ENCODE results near the gene AQP1. TPM values are rescaled to one million over a fixed set of nuclear protein-coding genes. Genes with fewer than 3 reads are reported as not detected.

The AQP1 gene
- total and polyA plus RNA-seq, 2 of the 8 experiments (the other 6 are each of a cell fraction or from before 2014, with no cell fraction given): 0.18 to 0.19 TPM

GRCh38 chr7:30965372-30965771 lies 53.7 kb downstream of the AQP1 start (continued):
- TF ChIP-seq, protein P1, sequence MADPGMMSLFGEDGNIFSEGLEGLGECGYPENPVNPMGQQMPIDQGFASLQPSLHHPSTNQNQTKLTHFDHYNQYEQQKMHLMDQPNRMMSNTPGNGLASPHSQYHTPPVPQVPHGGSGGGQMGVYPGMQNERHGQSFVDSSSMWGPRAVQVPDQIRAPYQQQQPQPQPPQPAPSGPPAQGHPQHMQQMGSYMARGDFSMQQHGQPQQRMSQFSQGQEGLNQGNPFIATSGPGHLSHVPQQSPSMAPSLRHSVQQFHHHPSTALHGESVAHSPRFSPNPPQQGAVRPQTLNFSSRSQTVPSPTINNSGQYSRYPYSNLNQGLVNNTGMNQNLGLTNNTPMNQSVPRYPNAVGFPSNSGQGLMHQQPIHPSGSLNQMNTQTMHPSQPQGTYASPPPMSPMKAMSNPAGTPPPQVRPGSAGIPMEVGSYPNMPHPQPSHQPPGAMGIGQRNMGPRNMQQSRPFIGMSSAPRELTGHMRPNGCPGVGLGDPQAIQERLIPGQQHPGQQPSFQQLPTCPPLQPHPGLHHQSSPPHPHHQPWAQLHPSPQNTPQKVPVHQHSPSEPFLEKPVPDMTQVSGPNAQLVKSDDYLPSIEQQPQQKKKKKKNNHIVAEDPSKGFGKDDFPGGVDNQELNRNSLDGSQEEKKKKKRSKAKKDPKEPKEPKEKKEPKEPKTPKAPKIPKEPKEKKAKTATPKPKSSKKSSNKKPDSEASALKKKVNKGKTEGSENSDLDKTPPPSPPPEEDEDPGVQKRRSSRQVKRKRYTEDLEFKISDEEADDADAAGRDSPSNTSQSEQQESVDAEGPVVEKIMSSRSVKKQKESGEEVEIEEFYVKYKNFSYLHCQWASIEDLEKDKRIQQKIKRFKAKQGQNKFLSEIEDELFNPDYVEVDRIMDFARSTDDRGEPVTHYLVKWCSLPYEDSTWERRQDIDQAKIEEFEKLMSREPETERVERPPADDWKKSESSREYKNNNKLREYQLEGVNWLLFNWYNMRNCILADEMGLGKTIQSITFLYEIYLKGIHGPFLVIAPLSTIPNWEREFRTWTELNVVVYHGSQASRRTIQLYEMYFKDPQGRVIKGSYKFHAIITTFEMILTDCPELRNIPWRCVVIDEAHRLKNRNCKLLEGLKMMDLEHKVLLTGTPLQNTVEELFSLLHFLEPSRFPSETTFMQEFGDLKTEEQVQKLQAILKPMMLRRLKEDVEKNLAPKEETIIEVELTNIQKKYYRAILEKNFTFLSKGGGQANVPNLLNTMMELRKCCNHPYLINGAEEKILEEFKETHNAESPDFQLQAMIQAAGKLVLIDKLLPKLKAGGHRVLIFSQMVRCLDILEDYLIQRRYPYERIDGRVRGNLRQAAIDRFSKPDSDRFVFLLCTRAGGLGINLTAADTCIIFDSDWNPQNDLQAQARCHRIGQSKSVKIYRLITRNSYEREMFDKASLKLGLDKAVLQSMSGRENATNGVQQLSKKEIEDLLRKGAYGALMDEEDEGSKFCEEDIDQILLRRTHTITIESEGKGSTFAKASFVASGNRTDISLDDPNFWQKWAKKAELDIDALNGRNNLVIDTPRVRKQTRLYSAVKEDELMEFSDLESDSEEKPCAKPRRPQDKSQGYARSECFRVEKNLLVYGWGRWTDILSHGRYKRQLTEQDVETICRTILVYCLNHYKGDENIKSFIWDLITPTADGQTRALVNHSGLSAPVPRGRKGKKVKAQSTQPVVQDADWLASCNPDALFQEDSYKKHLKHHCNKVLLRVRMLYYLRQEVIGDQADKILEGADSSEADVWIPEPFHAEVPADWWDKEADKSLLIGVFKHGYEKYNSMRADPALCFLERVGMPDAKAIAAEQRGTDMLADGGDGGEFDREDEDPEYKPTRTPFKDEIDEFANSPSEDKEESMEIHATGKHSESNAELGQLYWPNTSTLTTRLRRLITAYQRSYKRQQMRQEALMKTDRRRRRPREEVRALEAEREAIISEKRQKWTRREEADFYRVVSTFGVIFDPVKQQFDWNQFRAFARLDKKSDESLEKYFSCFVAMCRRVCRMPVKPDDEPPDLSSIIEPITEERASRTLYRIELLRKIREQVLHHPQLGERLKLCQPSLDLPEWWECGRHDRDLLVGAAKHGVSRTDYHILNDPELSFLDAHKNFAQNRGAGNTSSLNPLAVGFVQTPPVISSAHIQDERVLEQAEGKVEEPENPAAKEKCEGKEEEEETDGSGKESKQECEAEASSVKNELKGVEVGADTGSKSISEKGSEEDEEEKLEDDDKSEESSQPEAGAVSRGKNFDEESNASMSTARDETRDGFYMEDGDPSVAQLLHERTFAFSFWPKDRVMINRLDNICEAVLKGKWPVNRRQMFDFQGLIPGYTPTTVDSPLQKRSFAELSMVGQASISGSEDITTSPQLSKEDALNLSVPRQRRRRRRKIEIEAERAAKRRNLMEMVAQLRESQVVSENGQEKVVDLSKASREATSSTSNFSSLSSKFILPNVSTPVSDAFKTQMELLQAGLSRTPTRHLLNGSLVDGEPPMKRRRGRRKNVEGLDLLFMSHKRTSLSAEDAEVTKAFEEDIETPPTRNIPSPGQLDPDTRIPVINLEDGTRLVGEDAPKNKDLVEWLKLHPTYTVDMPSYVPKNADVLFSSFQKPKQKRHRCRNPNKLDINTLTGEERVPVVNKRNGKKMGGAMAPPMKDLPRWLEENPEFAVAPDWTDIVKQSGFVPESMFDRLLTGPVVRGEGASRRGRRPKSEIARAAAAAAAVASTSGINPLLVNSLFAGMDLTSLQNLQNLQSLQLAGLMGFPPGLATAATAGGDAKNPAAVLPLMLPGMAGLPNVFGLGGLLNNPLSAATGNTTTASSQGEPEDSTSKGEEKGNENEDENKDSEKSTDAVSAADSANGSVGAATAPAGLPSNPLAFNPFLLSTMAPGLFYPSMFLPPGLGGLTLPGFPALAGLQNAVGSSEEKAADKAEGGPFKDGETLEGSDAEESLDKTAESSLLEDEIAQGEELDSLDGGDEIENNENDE (IDR thresholded peaks at IDR 0.05; ENCODE audit: insufficient replicate concordance, low read length): no peak
- no peak for TF ChIP-seq NANOG (IDR thresholded peaks at IDR 0.05; ENCODE audit: insufficient read depth, low read depth, low read length, poor library complexity, severe bottlenecking)
- TF ChIP-seq POLR2A (IDR thresholded peaks at IDR 0.05; ENCODE audit: control extremely low read depth in 1 of 2, low read depth in 2 of 2, low read length in 2 of 2): no peak
- TF ChIP-seq HDAC2 (IDR thresholded peaks at IDR 0.05; ENCODE audit: borderline replicate concordance in 1 of 2, low read depth in 2 of 2, low read length in 2 of 2): no peak
- TF ChIP-seq GABPA (IDR thresholded peaks at IDR 0.05; ENCODE audit: borderline replicate concordance, insufficient read depth, low read length): no peak
- no peak for TF ChIP-seq TAF1 (IDR thresholded peaks at IDR 0.05; ENCODE audit: low read depth, low read length)
- TF ChIP-seq HDAC6 (IDR thresholded peaks at IDR 0.05; ENCODE audit: low read depth, low read length): no peak
- TF ChIP-seq GTF2F1 (IDR thresholded peaks at IDR 0.05; ENCODE audit: borderline replicate concordance, low read depth, low read length): no peak
- no peak for TF ChIP-seq JUND (IDR thresholded peaks at IDR 0.05; ENCODE audit: low read length)
- no peak for TF ChIP-seq CHD2 (IDR thresholded peaks at IDR 0.05; ENCODE audit: low read length)
- TF ChIP-seq RBBP5 (IDR thresholded peaks at IDR 0.05; ENCODE audit: borderline replicate concordance, low read depth, low read length): no peak
- TF ChIP-seq BCL11A (IDR thresholded peaks at IDR 0.05; ENCODE audit: low read depth in 2 of 2, low read length in 2 of 2): no peak
